Measurements from ENCODE around the gene GIT2.

The GIT2 gene

GRCh38 chr12:109961612-109962011, 34.6 kb downstream of the GIT2 start:
- TF ChIP-seq CTCF (IDR thresholded peaks at IDR 0.05; ENCODE audit: control insufficient read depth, insufficient read depth, low read depth, low read length, missing control alignments) = no peak
- peak; percentile 63 for DNase-seq (ENCODE audit: low read depth)
- no peak overlapping the region for H3K4me3 ChIP-seq (ENCODE audit: control insufficient read depth, low read depth, low read length)

- H3K4me3 ChIP-seq (ENCODE audit: control insufficient read depth, low read depth, low read length) = no peak overlapping the region
- no peak for TF ChIP-seq CTCF (IDR thresholded peaks at IDR 0.05; ENCODE audit: control insufficient read depth, insufficient read depth, low read depth, low read length, missing control alignments)
- DNase-seq (ENCODE audit: low read depth) = peak; percentile 67
These were observed 35.0 kb downstream of the GIT2 start for GRCh38 chr12:109961201-109961600.

GRCh38 chr12:109959411-109960093, 36.6 kb downstream of the GIT2 start:
- H3K4me3 ChIP-seq (ENCODE audit: control insufficient read depth, low read depth, low read length) = no peak overlapping the region
- no peak for DNase-seq (ENCODE audit: low read depth)
- no peak for TF ChIP-seq CTCF (IDR thresholded peaks at IDR 0.05; ENCODE audit: control insufficient read depth, insufficient read depth, low read depth, low read length, missing control alignments)

GRCh38 chr12:109958374-109958773, 37.8 kb downstream of the GIT2 start:
- no peak overlapping the region for H3K4me3 ChIP-seq (ENCODE audit: control insufficient read depth, low read depth, low read length)
- DNase-seq (ENCODE audit: low read depth) = no peak
- TF ChIP-seq CTCF (IDR thresholded peaks at IDR 0.05; ENCODE audit: control insufficient read depth, insufficient read depth, low read depth, low read length, missing control alignments) = no peak

- no peak for TF ChIP-seq CTCF (IDR thresholded peaks at IDR 0.05; ENCODE audit: control insufficient read depth, insufficient read depth, low read depth, low read length, missing control alignments)
- DNase-seq (ENCODE audit: low read depth) = no peak
- H3K4me3 ChIP-seq (ENCODE audit: control insufficient read depth, low read depth, low read length) = no peak overlapping the region
These were observed 42.5 kb downstream of the GIT2 start for GRCh38 chr12:109953656-109954055.

GRCh38 chr12:109952873-109953272, 43.3 kb downstream of the GIT2 start:
- TF ChIP-seq CTCF (IDR thresholded peaks at IDR 0.05; ENCODE audit: control insufficient read depth, insufficient read depth, low read depth, low read length, missing control alignments) = no peak
- no peak for DNase-seq (ENCODE audit: low read depth)
- no peak overlapping the region for H3K4me3 ChIP-seq (ENCODE audit: control insufficient read depth, low read depth, low read length)

Measured in AG09309 (cell line).